Loucy (cell line): ENCODE measurements around the gene DRAXIN.

Experiments
- H2AFZ ChIP-seq: fragments of 200-600 bp; sonication (generic); 2 replicates; pipeline ENCODE4 v1.6.0; 2016; ENCODE audit warnings: antibody characterized with exemption, mild to moderate bottlenecking, low read length, moderate library complexity
- H3F3A ChIP-seq: fragments of 200-600 bp; 2 replicates; pipeline ENCODE4 v1.6.0; 2016; ENCODE audit warnings: antibody characterized with exemption, low read depth, mild to moderate bottlenecking
- H3K27me3 ChIP-seq: fragments of 200-600 bp; sonication (generic); 2 replicates; pipeline ENCODE4 v1.6.1; 2014; ENCODE audit warnings: low read length, mild to moderate bottlenecking; ENCODE audit not compliant: insufficient read depth, poor library complexity, severe bottlenecking
- H3K36me3 ChIP-seq: fragments of 200-600 bp; sonication (generic); 2 replicates; pipeline ENCODE4 v1.6.1; 2016; ENCODE audit warnings: low read length; ENCODE audit not compliant: insufficient read depth
- H3K4me1 ChIP-seq: fragments of 200-600 bp; sonication (generic); 2 replicates; pipeline ENCODE4 v1.5.1; 2014; ENCODE audit warnings: low read length, mild to moderate bottlenecking; ENCODE audit not compliant: insufficient read depth, poor library complexity, severe bottlenecking
- H3K4me2 ChIP-seq: fragments of 200-600 bp; sonication (generic); 2 replicates; pipeline ENCODE4 v1.6.0; 2014; ENCODE audit warnings: antibody characterized with exemption, low read length, low read depth, mild to moderate bottlenecking; ENCODE audit not compliant: poor library complexity, severe bottlenecking
- H3K4me3 ChIP-seq: fragments of 200-600 bp; sonication (generic); 2 replicates; pipeline ENCODE4 v1.5.1; 2014; ENCODE audit warnings: low read length, mild to moderate bottlenecking, mixed read lengths; ENCODE audit not compliant: poor library complexity, severe bottlenecking
- H3K79me2 ChIP-seq: fragments of 200-600 bp; sonication (generic); 2 replicates; pipeline ENCODE4 v1.6.1; 2014; ENCODE audit warnings: low read length; ENCODE audit not compliant: insufficient read depth
- H3K9ac ChIP-seq: fragments of 200-600 bp; sonication (generic); 2 replicates; pipeline ENCODE4 v1.6.0; 2014; ENCODE audit warnings: mild to moderate bottlenecking, low read depth, low read length, moderate library complexity; ENCODE audit not compliant: poor library complexity, severe bottlenecking
- H3K9me2 ChIP-seq: fragments of 200-600 bp; sonication (generic); replicated peaks from 2 replicates; pipeline ENCODE4 v1.6.1; 2016; ENCODE audit warnings: low read depth, low read length, mixed read lengths
- H3K9me3 ChIP-seq: fragments of 200-600 bp; sonication (generic); 2 replicates; pipeline ENCODE4 v1.6.1; 2014; ENCODE audit warnings: mild to moderate bottlenecking, antibody characterized with exemption, low read length, low read depth; ENCODE audit not compliant: insufficient read depth
- H4K20me1 ChIP-seq: fragments of 200-600 bp; sonication (generic); 2 replicates; pipeline ENCODE4 v1.6.0; 2014; ENCODE audit warnings: antibody characterized with exemption, low read length, mild to moderate bottlenecking; ENCODE audit not compliant: insufficient read depth, poor library complexity, severe bottlenecking
- EZH2phosphoT487 ChIP-seq: fragments of 200-600 bp; IDR thresholded peaks from 2 replicates; pipeline ENCODE4 v1.6.1; 2018; ENCODE audit warnings: antibody characterized with exemption, mild to moderate bottlenecking, moderate library complexity, borderline replicate concordance
- TF ChIP-seq, protein P1 (sequence below): fragments of 200-600 bp; sonication (generic); conservative IDR thresholded peaks from 2 replicates; pipeline ENCODE4 v1.5.1; 2014; ENCODE audit warnings: mild to moderate bottlenecking, antibody characterized with exemption, low read length

Gene DRAXIN

DNA sequence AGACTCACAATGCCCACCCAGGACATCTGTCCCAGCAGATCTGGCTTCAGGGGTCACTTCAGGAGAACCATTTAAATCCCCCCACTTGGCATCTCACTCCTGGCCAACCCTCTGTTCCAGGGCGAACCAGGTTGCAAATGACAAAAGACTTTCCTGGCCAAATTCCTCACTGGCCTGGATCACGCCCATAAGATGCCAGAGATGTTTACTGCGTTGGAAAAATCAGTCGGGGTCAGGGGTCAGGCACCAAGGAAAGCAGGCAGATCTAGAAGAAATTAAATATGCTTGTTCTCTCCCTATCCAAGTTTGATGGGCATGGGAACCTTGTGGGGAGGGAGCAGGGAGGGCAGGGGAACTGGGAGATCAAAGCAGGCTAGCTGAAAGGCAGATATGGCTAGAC is 29.8 kb downstream of the DRAXIN start:
- Histone ChIP-seq H3K9me2 (no peaks in the 10 kb centered on the region), H3K4me3 (no peak overlapping the region), H3K9ac (no peak overlapping the region), H3K79me2 (no peaks in the 10 kb centered on the region), H3K36me3 (no peaks in the 10 kb centered on the region), H3K27me3 (no peaks in the 10 kb centered on the region), H3K4me1 (peaks cover 18% of the 10 kb centered on the region), H3K9me3 (no peaks in the 10 kb centered on the region), H3K4me2 (no peak overlapping the region), H4K20me1 (no peaks in the 10 kb centered on the region), H3F3A (no peaks in the 10 kb centered on the region; the same call in 1 of the 2 replicates), H2AFZ (no peak overlapping the region)
- TF ChIP-seq, protein P1, sequence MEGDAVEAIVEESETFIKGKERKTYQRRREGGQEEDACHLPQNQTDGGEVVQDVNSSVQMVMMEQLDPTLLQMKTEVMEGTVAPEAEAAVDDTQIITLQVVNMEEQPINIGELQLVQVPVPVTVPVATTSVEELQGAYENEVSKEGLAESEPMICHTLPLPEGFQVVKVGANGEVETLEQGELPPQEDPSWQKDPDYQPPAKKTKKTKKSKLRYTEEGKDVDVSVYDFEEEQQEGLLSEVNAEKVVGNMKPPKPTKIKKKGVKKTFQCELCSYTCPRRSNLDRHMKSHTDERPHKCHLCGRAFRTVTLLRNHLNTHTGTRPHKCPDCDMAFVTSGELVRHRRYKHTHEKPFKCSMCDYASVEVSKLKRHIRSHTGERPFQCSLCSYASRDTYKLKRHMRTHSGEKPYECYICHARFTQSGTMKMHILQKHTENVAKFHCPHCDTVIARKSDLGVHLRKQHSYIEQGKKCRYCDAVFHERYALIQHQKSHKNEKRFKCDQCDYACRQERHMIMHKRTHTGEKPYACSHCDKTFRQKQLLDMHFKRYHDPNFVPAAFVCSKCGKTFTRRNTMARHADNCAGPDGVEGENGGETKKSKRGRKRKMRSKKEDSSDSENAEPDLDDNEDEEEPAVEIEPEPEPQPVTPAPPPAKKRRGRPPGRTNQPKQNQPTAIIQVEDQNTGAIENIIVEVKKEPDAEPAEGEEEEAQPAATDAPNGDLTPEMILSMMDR: no peak
- no peak for TF ChIP-seq EZH2phosphoT487

DNA sequence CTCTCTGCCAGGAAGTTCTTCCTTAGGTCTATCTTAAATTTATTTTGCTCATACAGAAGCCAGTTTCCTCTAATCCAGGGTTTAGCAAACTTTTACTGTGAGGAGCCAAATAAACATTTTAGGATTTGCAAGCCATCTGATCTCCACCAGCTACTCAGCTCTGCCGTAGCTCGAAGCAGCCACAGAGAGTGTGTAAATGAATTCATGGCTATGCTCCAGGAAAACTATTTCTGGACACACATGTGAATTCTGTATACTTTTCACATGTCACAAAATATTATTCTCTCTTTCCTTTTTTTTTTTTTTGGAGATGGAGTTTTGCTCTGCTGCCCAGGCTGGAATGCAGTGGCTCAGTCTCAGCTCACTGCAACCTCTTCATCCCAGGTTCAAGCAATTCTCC is 31.0 kb downstream of the DRAXIN start:
- Histone ChIP-seq H3K4me2 (no peak overlapping the region), H3K9ac (no peak overlapping the region), H3K4me3 (no peak overlapping the region), H3K4me1 (peaks cover 18% of the 10 kb centered on the region), H3K27me3 (no peaks in the 10 kb centered on the region), H3K9me3 (no peaks in the 10 kb centered on the region), H3K9me2 (no peaks in the 10 kb centered on the region), H3K36me3 (no peaks in the 10 kb centered on the region), H2AFZ (no peak overlapping the region), H3K79me2 (no peaks in the 10 kb centered on the region), H3F3A (no peaks in the 10 kb centered on the region; the same call in 1 of the 2 replicates), H4K20me1 (no peaks in the 10 kb centered on the region)
- TF ChIP-seq, protein P1: no peak
- TF ChIP-seq EZH2phosphoT487: no peak

DNA sequence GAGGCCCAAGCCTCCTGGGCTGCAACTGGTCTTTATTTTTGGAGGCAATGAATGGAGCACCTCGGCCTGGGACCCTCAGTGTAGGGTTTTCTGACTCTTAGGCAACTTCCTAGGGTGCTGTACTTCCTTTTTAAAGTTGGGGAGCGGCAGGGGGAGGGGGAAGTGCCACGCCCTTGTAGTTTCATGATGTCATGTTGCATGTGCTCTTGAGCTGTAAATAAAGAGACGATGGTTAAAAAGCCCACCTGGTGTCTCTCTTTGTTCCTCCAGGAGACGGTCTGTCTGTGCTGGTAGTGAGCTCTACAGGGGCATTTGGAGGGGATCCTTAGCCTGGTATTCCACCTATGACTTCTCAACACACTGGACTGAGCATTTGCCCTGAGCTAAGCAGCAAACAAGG is 34.1 kb downstream of the DRAXIN start:
- Histone ChIP-seq H3K27me3 (no peaks in the 10 kb centered on the region), H3K9ac (no peak overlapping the region), H2AFZ (no peak overlapping the region), H3K36me3 (no peaks in the 10 kb centered on the region), H4K20me1 (no peaks in the 10 kb centered on the region), H3K4me2 (no peak overlapping the region), H3K9me3 (no peaks in the 10 kb centered on the region), H3K79me2 (no peaks in the 10 kb centered on the region), H3F3A (no peaks in the 10 kb centered on the region; the same call in 1 of the 2 replicates), H3K4me3 (no peak overlapping the region), H3K9me2 (no peaks in the 10 kb centered on the region), H3K4me1 (peaks cover 27% of the 10 kb centered on the region)
- TF ChIP-seq, protein P1: no peak
- TF ChIP-seq EZH2phosphoT487: no peak
